Thyroid gland (tissue), 4 donors: ENCODE measurements around the gene RARRES2.
"Not testable (repeated sequence)": the region's sequence is repeated elsewhere in the genome, so short reads cannot be mapped to it uniquely, and the experiment has no call there.

ENCODE experiments used
- POLR2A ChIP-seq, 2 donors: fragments of 450-650 bp; IDR thresholded peaks; one replicate each; pipeline ENCODE4 v1.6.1; 2017; ENCODE audit warnings: antibody characterized with exemption in 2 of 2, mild to moderate bottlenecking in 2 of 2, moderate library complexity in 1 of 2
- TF ChIP-seq, protein P1 (sequence below), 6 experiments: fragments of 200-600 bp in 3 of 6; fragments of 450-650 bp in 3 of 6; sonication (generic) in 3 of 6; IDR thresholded peaks; one replicate each; pipeline ENCODE4 v1.5.1; 2016 to 2019; ENCODE audit warnings: antibody characterized with exemption in 6 of 6, mild to moderate bottlenecking in 2 of 6, inconsistent platforms in 1 of 6, moderate library complexity in 1 of 6

DNA sequence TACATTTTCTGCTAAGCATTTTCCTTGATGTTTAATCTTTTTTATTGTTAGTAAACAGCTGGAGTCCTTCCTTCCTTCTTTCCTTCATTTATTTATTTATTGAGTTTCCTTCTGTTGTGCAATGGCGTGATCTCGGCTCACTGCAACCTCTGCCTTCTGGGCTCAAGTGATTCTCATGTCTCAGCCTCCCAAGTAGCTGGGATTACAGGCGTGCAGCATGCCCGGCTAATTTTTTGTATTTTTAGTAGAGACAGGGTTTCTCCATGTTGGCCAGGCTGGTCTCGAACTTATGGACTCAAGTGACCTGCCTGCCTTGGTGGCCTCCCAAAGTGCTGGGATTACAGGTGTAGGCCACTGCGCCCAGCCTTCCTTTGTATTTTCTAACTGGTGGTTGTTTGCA, 24.4 kb downstream of the RARRES2 start:
- TF ChIP-seq, protein P1, sequence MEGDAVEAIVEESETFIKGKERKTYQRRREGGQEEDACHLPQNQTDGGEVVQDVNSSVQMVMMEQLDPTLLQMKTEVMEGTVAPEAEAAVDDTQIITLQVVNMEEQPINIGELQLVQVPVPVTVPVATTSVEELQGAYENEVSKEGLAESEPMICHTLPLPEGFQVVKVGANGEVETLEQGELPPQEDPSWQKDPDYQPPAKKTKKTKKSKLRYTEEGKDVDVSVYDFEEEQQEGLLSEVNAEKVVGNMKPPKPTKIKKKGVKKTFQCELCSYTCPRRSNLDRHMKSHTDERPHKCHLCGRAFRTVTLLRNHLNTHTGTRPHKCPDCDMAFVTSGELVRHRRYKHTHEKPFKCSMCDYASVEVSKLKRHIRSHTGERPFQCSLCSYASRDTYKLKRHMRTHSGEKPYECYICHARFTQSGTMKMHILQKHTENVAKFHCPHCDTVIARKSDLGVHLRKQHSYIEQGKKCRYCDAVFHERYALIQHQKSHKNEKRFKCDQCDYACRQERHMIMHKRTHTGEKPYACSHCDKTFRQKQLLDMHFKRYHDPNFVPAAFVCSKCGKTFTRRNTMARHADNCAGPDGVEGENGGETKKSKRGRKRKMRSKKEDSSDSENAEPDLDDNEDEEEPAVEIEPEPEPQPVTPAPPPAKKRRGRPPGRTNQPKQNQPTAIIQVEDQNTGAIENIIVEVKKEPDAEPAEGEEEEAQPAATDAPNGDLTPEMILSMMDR (IDR thresholded peaks at IDR 0.05), result not testable (repeated sequence)
- TF ChIP-seq POLR2A (IDR thresholded peaks at IDR 0.05), result not testable (repeated sequence)
